Endodermal cell (in vitro differentiated cells): Measurements from ENCODE around the gene HS6ST3. TPM values are rescaled to one million over a fixed set of nuclear protein-coding genes. Genes with fewer than 3 reads are reported as not detected.

Experiments
- DNase-seq: peaks from one replicate; pipeline ENCODE4 v3.0.0-alpha.2; 2017
- H3K27ac ChIP-seq: 2 replicates; pipeline ENCODE4 v1.5.1; 2013; ENCODE audit warnings: mild to moderate bottlenecking, low read depth, low read length, moderate library complexity
- H3K27me3 ChIP-seq: 2 replicates; pipeline ENCODE4 v1.6.1; 2013; ENCODE audit warnings: mild to moderate bottlenecking, low read length, moderate library complexity; ENCODE audit not compliant: insufficient read depth, control insufficient read depth, poor library complexity, severe bottlenecking
- H3K36me3 ChIP-seq: 2 replicates; pipeline ENCODE4 v1.7.0; 2013; ENCODE audit warnings: mild to moderate bottlenecking, low read length, moderate library complexity; ENCODE audit not compliant: control insufficient read depth, insufficient read depth
- H3K4me1 ChIP-seq: one replicate; pipeline ENCODE4 v1.7.0; 2013; ENCODE audit warnings: low read length; ENCODE audit not compliant: control insufficient read depth, insufficient read depth
- H3K4me3 ChIP-seq: 2 replicates; pipeline ENCODE4 v1.5.1; 2013; ENCODE audit warnings: mild to moderate bottlenecking, low read length, moderate library complexity
- H3K9ac ChIP-seq: 2 replicates; pipeline ENCODE4 v1.6.1; 2013; ENCODE audit warnings: mild to moderate bottlenecking, low read length, moderate library complexity; ENCODE audit not compliant: poor library complexity, severe bottlenecking; ENCODE audit errors: extremely low read depth
- H3K9me3 ChIP-seq: 2 replicates; pipeline ENCODE4 v1.6.1; 2013; ENCODE audit warnings: mild to moderate bottlenecking, low read length, moderate library complexity; ENCODE audit not compliant: control insufficient read depth
- H3K27ac Mint-ChIP-seq: 2 replicates; pipeline ENCODE4 v1.8.0; 2020; ENCODE audit warnings: mixed read lengths
- H3K27me3 Mint-ChIP-seq: 2 replicates; pipeline ENCODE4 v1.8.0; 2021; ENCODE audit warnings: mild to moderate bottlenecking, mixed read lengths; ENCODE audit not compliant: insufficient read depth
- H3K36me3 Mint-ChIP-seq: 2 replicates; pipeline ENCODE4 v1.8.0; 2020; ENCODE audit warnings: low read depth, mixed read lengths
- H3K4me1 Mint-ChIP-seq: 2 replicates; pipeline ENCODE4 v1.8.0; 2020; ENCODE audit warnings: mixed read lengths
- H3K4me3 Mint-ChIP-seq: 2 replicates; pipeline ENCODE4 v1.8.0; 2020; ENCODE audit warnings: mild to moderate bottlenecking, moderate library complexity, mixed read lengths
- H3K9me3 Mint-ChIP-seq: 2 replicates; pipeline ENCODE4 v1.8.0; 2020; ENCODE audit warnings: mild to moderate bottlenecking, mixed read lengths
- WGBS, 2 experiments: methylation state at CpG; one replicate each; pipeline versions ENCODE4 v1.1.5 to v1.1.7; 2013; ENCODE audit warnings: missing lambda C conversion rate in 2 of 2, mixed read lengths in 1 of 2; ENCODE audit not compliant: insufficient coverage in 1 of 2, insufficient read length in 1 of 2; 5-methylcytosine and 5-hydroxymethylcytosine counted together
- total RNA-seq, 2 donors: library from RNA; stranded (reverse); fragmentation: NEBNext Ultra II Directional in 1 of 2; extraction: Animal tissue kit (Norgen Biotek cat#: 25700) in 1 of 2; gene quantifications; 2 replicates in 1 of 2; 3 replicates in 1 of 2; pipeline ENCODE4 v1.2.1, GENCODE V29; 2021
- TF ChIP-seq, protein P1 (sequence below): fragments of 200-600 bp; sonication (generic); conservative IDR thresholded peaks from 2 replicates; pipeline ENCODE4 v1.5.0; 2021; ENCODE audit warnings: antibody characterized with exemption, mild to moderate bottlenecking

Gene HS6ST3
- total RNA-seq, 2 donors from 2014 or later: 0.84 to 1.1 TPM

DNA sequence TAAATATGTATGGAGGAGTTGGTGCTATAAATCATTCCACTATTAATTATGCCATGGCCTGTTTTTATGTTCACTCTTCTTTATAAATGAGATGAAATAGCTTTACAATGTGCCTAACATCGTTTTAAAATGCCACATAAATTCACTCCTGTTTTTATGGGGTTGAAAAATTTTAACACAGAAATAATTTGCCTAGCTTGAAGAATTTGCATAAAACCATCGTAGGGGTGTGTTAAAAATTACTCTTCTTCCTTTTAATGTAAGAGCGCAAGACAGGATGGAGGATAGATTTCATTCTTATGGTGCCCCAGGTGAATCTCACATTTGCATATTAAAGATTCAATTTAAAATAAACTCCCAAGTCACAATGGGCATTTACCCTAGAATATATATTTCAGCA is 456.6 kb downstream of the HS6ST3 start:
- peaks cover 8% of the 10 kb centered on the region for H3K4me1 Mint-ChIP-seq
- H3K9me3 Mint-ChIP-seq: no peaks in the 10 kb centered on the region
- no peak overlapping the region for H3K9ac ChIP-seq
- no peak for DNase-seq
- no peaks in the 10 kb centered on the region for H3K27me3 ChIP-seq
- no peak overlapping the region for H3K4me3 Mint-ChIP-seq
- TF ChIP-seq, protein P1, sequence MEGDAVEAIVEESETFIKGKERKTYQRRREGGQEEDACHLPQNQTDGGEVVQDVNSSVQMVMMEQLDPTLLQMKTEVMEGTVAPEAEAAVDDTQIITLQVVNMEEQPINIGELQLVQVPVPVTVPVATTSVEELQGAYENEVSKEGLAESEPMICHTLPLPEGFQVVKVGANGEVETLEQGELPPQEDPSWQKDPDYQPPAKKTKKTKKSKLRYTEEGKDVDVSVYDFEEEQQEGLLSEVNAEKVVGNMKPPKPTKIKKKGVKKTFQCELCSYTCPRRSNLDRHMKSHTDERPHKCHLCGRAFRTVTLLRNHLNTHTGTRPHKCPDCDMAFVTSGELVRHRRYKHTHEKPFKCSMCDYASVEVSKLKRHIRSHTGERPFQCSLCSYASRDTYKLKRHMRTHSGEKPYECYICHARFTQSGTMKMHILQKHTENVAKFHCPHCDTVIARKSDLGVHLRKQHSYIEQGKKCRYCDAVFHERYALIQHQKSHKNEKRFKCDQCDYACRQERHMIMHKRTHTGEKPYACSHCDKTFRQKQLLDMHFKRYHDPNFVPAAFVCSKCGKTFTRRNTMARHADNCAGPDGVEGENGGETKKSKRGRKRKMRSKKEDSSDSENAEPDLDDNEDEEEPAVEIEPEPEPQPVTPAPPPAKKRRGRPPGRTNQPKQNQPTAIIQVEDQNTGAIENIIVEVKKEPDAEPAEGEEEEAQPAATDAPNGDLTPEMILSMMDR: no peak
- WGBS, 2 experiments: 97 to 100% methylated on average over 2 to 3 of the region's 3 CpGs
- no peaks in the 10 kb centered on the region for H3K36me3 Mint-ChIP-seq
- no peak overlapping the region for H3K4me3 ChIP-seq
- H3K27ac Mint-ChIP-seq: no peak overlapping the region
- peaks cover 3% of the 10 kb centered on the region for H3K27me3 Mint-ChIP-seq
- H3K27ac ChIP-seq: no peak overlapping the region
- no peaks in the 10 kb centered on the region for H3K36me3 ChIP-seq
- no peaks in the 10 kb centered on the region for H3K9me3 ChIP-seq
- no peaks in the 10 kb centered on the region for H3K4me1 ChIP-seq

- H3K36me3 ChIP-seq: no peaks in the 10 kb centered on the region
- WGBS, 2 experiments: 70 to 85% methylated on average over 4 to 5 of the region's 5 CpGs
- no peak for DNase-seq
- no peaks in the 10 kb centered on the region for H3K9me3 ChIP-seq
- H3K4me3 ChIP-seq: no peak overlapping the region
- H3K4me1 ChIP-seq: peaks cover 4% of the 10 kb centered on the region
- no peak overlapping the region for H3K9ac ChIP-seq
- Mint-ChIP-seq H3K36me3 (no peaks in the 10 kb centered on the region), H3K27ac (no peak overlapping the region), H3K4me3 (no peak overlapping the region), H3K27me3 (peaks cover 33% of the 10 kb centered on the region), H3K4me1 (peaks cover 18% of the 10 kb centered on the region), H3K9me3 (no peaks in the 10 kb centered on the region)
- TF ChIP-seq, protein P1: no peak
- peaks cover 1% of the 10 kb centered on the region for H3K27me3 ChIP-seq
- no peak overlapping the region for H3K27ac ChIP-seq
Measured at GRCh38 chr13:96551546-96551945, 461.6 kb downstream of the HS6ST3 start.

- Mint-ChIP-seq H3K27me3 (peaks cover 35% of the 10 kb centered on the region), H3K27ac (no peak overlapping the region), H3K36me3 (no peaks in the 10 kb centered on the region), H3K4me1 (peaks cover 17% of the 10 kb centered on the region), H3K4me3 (no peak overlapping the region), H3K9me3 (no peaks in the 10 kb centered on the region)
- H3K27ac ChIP-seq: no peak overlapping the region
- H3K36me3 ChIP-seq: no peaks in the 10 kb centered on the region
- H3K4me1 ChIP-seq: peaks cover 4% of the 10 kb centered on the region
- no peaks in the 10 kb centered on the region for H3K9me3 ChIP-seq
- 90% methylated on average over 2 of the region's 2 CpGs; no CpG with 5 or more reads in 1 of the 2 experiments for WGBS, 2 experiments
- no peak overlapping the region for H3K9ac ChIP-seq
- DNase-seq: no peak
- H3K4me3 ChIP-seq: no peak overlapping the region
- TF ChIP-seq, protein P1: no peak
- H3K27me3 ChIP-seq: peaks cover 11% of the 10 kb centered on the region
Measured at GRCh38 chr13:96552559-96552958, 462.7 kb downstream of the HS6ST3 start.
